ENCODE results near the gene SMAD7.

- TF ChIP-seq CTCF (IDR thresholded peaks at IDR 0.05) (no peak), POLR2A (IDR thresholded peaks at IDR 0.05) (no peak)
Measured at GRCh38 chr18:48948112-48949049, 2.4 kb downstream of the SMAD7 start.

Measured in lower leg skin (tissue), 3 donors.